SK-N-SH (cell line): ENCODE data around the gene USP9Y. TPM values are rescaled to one million over a fixed set of nuclear protein-coding genes. Genes with fewer than 3 reads are reported as not detected.

Source experiments
- CTCF ChIA-PET: fragments of 300-600, 350-600 bp; formaldehyde crosslinking; extraction: SDS; loops from one replicate; lab custom pipeline; 2021; lab: Yijun Ruan, JAX
- POLR2A ChIA-PET: fragments of 350-600 bp; sonication (Branson Sonifier 250); formaldehyde crosslinking; extraction: SDS; loops from one replicate; lab custom pipeline; 2020; ENCODE audit warnings: antibody characterized with exemption, inconsistent platforms; lab: Yijun Ruan, JAX
- DNase-seq: peaks from one replicate; pipeline ENCODE4 v3.0.0; 2012
- H2AFZ ChIP-seq: fragments of 200-600 bp; sonication (generic); 2 replicates; pipeline ENCODE4 v1.8.1; 2016; ENCODE audit warnings: antibody characterized with exemption, mild to moderate bottlenecking, low read depth
- H3F3A ChIP-seq: fragments of 200-600 bp; sonication (generic); replicated peaks from 2 replicates; pipeline ENCODE3; 2016; ENCODE audit warnings: antibody characterized with exemption, mild to moderate bottlenecking; ENCODE audit not compliant: insufficient read depth
- H3K27ac ChIP-seq, 2 experiments: fragments of 200-500 bp in 1 of 2; fragments of 200-600 bp in 1 of 2; sonication (Bioruptor generic) in 1 of 2; sonication (generic), shearing (Covaris generic) in 1 of 2; 2 replicates each; pipeline versions ENCODE4 v1.5.1 to v1.6.1; 2014 to 2016; ENCODE audit warnings: low read depth in 2 of 2, inconsistent platforms in 1 of 2, low read length in 1 of 2, mild to moderate bottlenecking in 1 of 2, mixed read lengths in 1 of 2
- H3K27me3 ChIP-seq: fragments of 200-600 bp; sonication (generic), shearing (Covaris generic); 2 replicates; pipeline ENCODE4 v1.6.1; 2016; ENCODE audit warnings: mixed run types; ENCODE audit not compliant: insufficient read depth
- H3K36me3 ChIP-seq, 2 experiments: fragments of 200-500 bp in 1 of 2; fragments of 200-600 bp in 1 of 2; sonication (Bioruptor generic) in 1 of 2; sonication (generic) in 1 of 2; replicated peaks in 1 of 2; 2 replicates each; pipeline versions ENCODE3 to v1.5.1; 2014 to 2016; ENCODE audit warnings: low read length in 1 of 2, mild to moderate bottlenecking in 1 of 2; ENCODE audit not compliant: insufficient read depth in 2 of 2, control insufficient read depth in 1 of 2
- H3K4me1 ChIP-seq, 2 experiments: fragments of 200-500 bp in 1 of 2; fragments of 200-600 bp in 1 of 2; sonication (Bioruptor generic) in 1 of 2; sonication (generic), shearing (Covaris generic) in 1 of 2; 2 replicates each; pipeline versions ENCODE4 v1.5.1 to v1.6.1; 2014 to 2016; ENCODE audit warnings: low read depth in 1 of 2, low read length in 1 of 2, mixed run types in 1 of 2; ENCODE audit not compliant: insufficient read depth in 2 of 2, control insufficient read depth in 1 of 2
- H3K4me2 ChIP-seq: fragments of 200-600 bp; sonication (generic), shearing (Covaris generic); 2 replicates; pipeline ENCODE4 v1.6.1; 2017; ENCODE audit warnings: mixed run types
- H3K4me3 ChIP-seq, 2 experiments: fragments of 200-500 bp in 1 of 2; fragments of 200-600 bp in 1 of 2; sonication (Bioruptor generic) in 1 of 2; sonication (generic), shearing (Covaris generic) in 1 of 2; 2 replicates each; pipeline versions ENCODE4 v1.5.1 to v1.8.1; 2014 to 2016; ENCODE audit warnings: low read depth in 2 of 2, inconsistent platforms in 1 of 2, low read length in 1 of 2, mild to moderate bottlenecking in 1 of 2, mixed read lengths in 1 of 2, moderate library complexity in 1 of 2
- H3K79me2 ChIP-seq: fragments of 200-600 bp; sonication (generic); 2 replicates; pipeline ENCODE4 v1.8.1; 2017; ENCODE audit warnings: mild to moderate bottlenecking; ENCODE audit not compliant: insufficient read depth
- H3K9ac ChIP-seq: fragments of 200-600 bp; sonication (generic); 2 replicates; pipeline ENCODE4 v1.6.1; 2017; ENCODE audit warnings: mixed run types
- H3K9me2 ChIP-seq: fragments of 200-600 bp; sonication (generic); 2 replicates; pipeline ENCODE4 v1.6.1; 2017; ENCODE audit warnings: mixed run types
- H3K9me3 ChIP-seq: fragments of 200-600 bp; sonication (generic); 2 replicates; pipeline ENCODE4 v1.6.1; 2017; ENCODE audit warnings: mixed run types, mild to moderate bottlenecking, moderate library complexity
- H4K20me1 ChIP-seq: fragments of 200-600 bp; sonication (generic); 2 replicates; pipeline ENCODE4 v1.6.1; 2017; ENCODE audit warnings: mild to moderate bottlenecking, mixed run types; ENCODE audit not compliant: insufficient read depth
- CTCF ChIP-seq: fragments of 200-600 bp; sonication (generic); IDR thresholded peaks from 2 replicates; pipeline ENCODE4 v1.6.1; 2017; ENCODE audit warnings: antibody characterized with exemption, mild to moderate bottlenecking, moderate library complexity
- EZH2phosphoT487 ChIP-seq: fragments of 200-600 bp; sonication (generic); IDR thresholded peaks from 2 replicates; pipeline ENCODE4 v1.6.1; 2017; ENCODE audit warnings: low read depth, mixed run types, mild to moderate bottlenecking, antibody characterized with exemption, moderate library complexity, borderline replicate concordance
- FOSL2 ChIP-seq: IDR thresholded peaks from 2 replicates; pipeline ENCODE4 v1.4.0; 2012; ENCODE audit warnings: low read depth, mild to moderate bottlenecking, moderate library complexity, borderline replicate concordance
- FOXJ3 ChIP-seq: sonication (generic); formaldehyde crosslinking; IDR thresholded peaks from 2 replicates; pipeline ENCODE4 v1.5.1; 2020; ENCODE audit warnings: mild to moderate bottlenecking, missing genetic modification reagents
- IRF3 ChIP-seq: fragments of 150-350 bp; IDR thresholded peaks from 2 replicates; pipeline ENCODE4 v1.6.1; 2016; ENCODE audit warnings: mild to moderate bottlenecking, low read depth, low read length
- NRF1 ChIP-seq: IDR thresholded peaks from 2 replicates; pipeline ENCODE4 v1.6.1; 2012; ENCODE audit warnings: low read depth, mild to moderate bottlenecking, low read length
- PBX3 ChIP-seq: IDR thresholded peaks from 2 replicates; pipeline ENCODE4; 2012
- RCOR1 ChIP-seq: fragments of 150-350 bp; IDR thresholded peaks from 2 replicates; pipeline ENCODE4 v1.6.1; 2017; ENCODE audit warnings: antibody characterized with exemption, low read length
- TCF12 ChIP-seq: IDR thresholded peaks from 2 replicates; pipeline ENCODE4 v1.4.0; 2012
- TEAD4 ChIP-seq: IDR thresholded peaks from 2 replicates; pipeline ENCODE4 v1.4.0; 2012; ENCODE audit warnings: mild to moderate bottlenecking, borderline replicate concordance; ENCODE audit not compliant: insufficient read depth
- YY1 ChIP-seq: IDR thresholded peaks from 2 replicates; pipeline ENCODE4 v1.4.0; 2012; ENCODE audit warnings: low read depth, mild to moderate bottlenecking
- ZBTB33 ChIP-seq: IDR thresholded peaks from 2 replicates; pipeline ENCODE4 v1.4.0; 2012; ENCODE audit warnings: low read depth, borderline replicate concordance
- WGBS: methylation state at CpG from one replicate; pipeline ENCODE4 v1.1.6; 2017; ENCODE audit warnings: low lambda C conversion rate; 5-methylcytosine and 5-hydroxymethylcytosine counted together
- polyA plus RNA-seq, 3 experiments: library from polyadenylated mRNA; depleted of rRNA; stranded (reverse); fragments of >200 nt; gene quantifications; 2 replicates each; pipeline ENCODE4 v1.2.3, GENCODE V29; 2012

The USP9Y gene
- polyA plus RNA-seq, 1 of the 3 experiments (the other 2 are of a cell fraction) = not detected

- POLR2A ChIA-PET = no interaction called here
- Histone ChIP-seq H3K4me1 (no peaks in the 10 kb centered on the region), H3K9me2 (no peaks in the 10 kb centered on the region), H3K27ac (no peak overlapping the region), H3F3A (no peaks in the 10 kb centered on the region), H3K4me2 (no peak overlapping the region), H3K79me2 (no peaks in the 10 kb centered on the region), H2AFZ (no peak overlapping the region), H3K9me3 (no peaks in the 10 kb centered on the region), H4K20me1 (no peaks in the 10 kb centered on the region), H3K27me3 (no peaks in the 10 kb centered on the region), H3K4me3 (no peak overlapping the region), H3K36me3 (no peaks in the 10 kb centered on the region), H3K9ac (no peak overlapping the region)
- no peak for DNase-seq
- CTCF ChIA-PET = no interaction called here
- WGBS = no CpG with 5 or more reads among the region's 2 CpGs
- no peak for TF ChIP-seq FOXJ3 (CRISPR knock-in tag)
- no peak for TF ChIP-seq TCF12
- no peak for TF ChIP-seq ZBTB33
- no peak for TF ChIP-seq YY1
- TF ChIP-seq TEAD4 = no peak
- no peak for TF ChIP-seq RCOR1
- no peak for TF ChIP-seq IRF3
- no peak for TF ChIP-seq FOSL2
- TF ChIP-seq EZH2phosphoT487 = no peak
- no peak for TF ChIP-seq CTCF
These were observed 136.5 kb downstream of the USP9Y start for GRCh38 chrY:12837550-12837949.

- no peak overlapping the region for H3K4me3 ChIP-seq
- no peaks in the 10 kb centered on the region for H3K9me2 ChIP-seq
- H3K4me2 ChIP-seq = no peak overlapping the region
- H3K27me3 ChIP-seq = no peaks in the 10 kb centered on the region
- no peak for DNase-seq
- no peaks in the 10 kb centered on the region for H3F3A ChIP-seq
- H3K27ac ChIP-seq = no peak overlapping the region
- H4K20me1 ChIP-seq = no peaks in the 10 kb centered on the region
- no peaks in the 10 kb centered on the region for H3K36me3 ChIP-seq
- no peaks in the 10 kb centered on the region for H3K4me1 ChIP-seq
- ChIA-PET POLR2A (no interaction called here), CTCF (no interaction called here)
- H2AFZ ChIP-seq = no peak overlapping the region
- no peaks in the 10 kb centered on the region for H3K9me3 ChIP-seq
- TF ChIP-seq NRF1 = no peak
- no peak for TF ChIP-seq PBX3
- no CpG with 5 or more reads among the region's 2 CpGs for WGBS
- no peak overlapping the region for H3K9ac ChIP-seq
- H3K79me2 ChIP-seq = no peaks in the 10 kb centered on the region
These were observed 140.3 kb downstream of the USP9Y start for GRCh38 chrY:12841368-12841767.
